H1 (cell line): ENCODE data around the gene KIAA0319L. TPM values are rescaled to one million over a fixed set of nuclear protein-coding genes. Genes with fewer than 3 reads are reported as not detected.

Source experiments
- MAX ChIP-seq: IDR thresholded peaks from 2 replicates; pipeline ENCODE4 v1.6.1; 2012; ENCODE audit warnings: inconsistent platforms
- SP1 ChIP-seq: IDR thresholded peaks from 2 replicates; pipeline ENCODE4 v1.6.1; 2011; ENCODE audit warnings: low read depth, low read length
- polyA plus RNA-seq, 7 experiments: library from polyadenylated mRNA; depleted of rRNA in 3 of 7; stranded (reverse) in 5 of 7; unstranded in 2 of 7; fragments of >200 nt in 5 of 7; fragments of 200-250 nt in 2 of 7; gene quantifications; 1 replicate in 5 of 7; 2 replicates in 1 of 7; 4 replicates in 1 of 7; pipeline versions ENCODE4 v1.2.1 to v1.2.3, GENCODE V29; 2011 to 2013; ENCODE audit warnings: missing spikeins in 2 of 7, mixed read lengths in 2 of 7
- total RNA-seq: library from RNA; stranded (reverse); fragmentation: NEBNext Ultra II Directional; extraction: Animal tissue kit (Norgen Biotek cat#: 25700); gene quantifications from 2 replicates; pipeline ENCODE4 v1.2.1, GENCODE V29; 2021

The KIAA0319L gene
- total and polyA plus RNA-seq, 2 of the 8 experiments (the other 6 are each of a cell fraction or from before 2014, with no cell fraction given) = 40.1 to 55.7 TPM

- TF ChIP-seq MAX (no peak), SP1 (no peak)
Observed at GRCh38 chr1:35588197-35588910, 31.2 kb upstream of the KIAA0319L start (continued).
